DLD1 (cell line): ENCODE results near the gene CNTFR.

ENCODE experiments used
- in situ Hi-C: cut with HindIII; loops from 2 replicates; pipeline ENCODE4 v1.10.0; 2017; ENCODE audit warnings: low sequenced_read_pairs

Gene CNTFR

DNA sequence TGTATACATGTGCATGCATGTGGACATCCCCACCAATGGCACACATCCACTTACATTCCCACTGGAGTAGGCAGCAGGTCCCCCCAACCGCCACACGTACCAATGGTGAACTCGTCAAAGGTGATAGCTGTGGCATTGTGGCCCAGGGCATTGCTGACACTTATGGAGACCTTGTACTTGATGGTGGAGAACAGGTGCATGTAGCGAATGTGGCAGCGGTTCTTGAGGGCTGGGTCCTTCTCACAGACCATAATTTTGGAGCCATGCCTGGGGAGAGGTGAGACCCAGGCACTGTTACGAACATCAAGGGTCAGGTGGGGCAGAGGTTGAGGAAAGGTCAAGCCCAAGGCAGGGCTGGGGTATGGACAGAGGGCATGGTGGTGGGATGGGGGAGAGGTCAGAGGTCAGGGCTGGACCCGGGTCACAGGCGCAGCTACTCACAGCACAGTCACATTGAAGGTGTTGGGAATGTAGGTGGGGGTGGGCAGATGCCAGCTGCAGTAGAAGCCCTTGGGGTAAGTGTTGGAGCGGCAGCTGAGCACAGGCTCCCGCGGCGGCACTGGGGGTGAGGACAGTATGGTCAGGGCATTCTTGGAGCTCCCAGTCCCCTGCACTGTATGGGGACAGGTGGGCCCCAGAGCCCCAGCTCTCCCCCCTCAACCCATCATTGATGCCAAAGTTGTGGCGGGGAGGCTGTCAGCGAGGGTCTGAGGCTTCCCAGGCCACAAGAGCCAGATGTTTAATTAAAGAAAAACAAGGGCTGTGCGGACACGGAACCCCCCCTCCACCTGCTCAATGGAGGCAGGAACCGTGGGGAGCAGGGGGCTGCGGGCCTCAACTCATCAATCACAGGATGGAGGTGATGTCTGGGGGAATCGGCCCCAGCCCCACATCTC is 31.9 kb downstream of the CNTFR start:
- in situ Hi-C loops: no loop called here

DNA sequence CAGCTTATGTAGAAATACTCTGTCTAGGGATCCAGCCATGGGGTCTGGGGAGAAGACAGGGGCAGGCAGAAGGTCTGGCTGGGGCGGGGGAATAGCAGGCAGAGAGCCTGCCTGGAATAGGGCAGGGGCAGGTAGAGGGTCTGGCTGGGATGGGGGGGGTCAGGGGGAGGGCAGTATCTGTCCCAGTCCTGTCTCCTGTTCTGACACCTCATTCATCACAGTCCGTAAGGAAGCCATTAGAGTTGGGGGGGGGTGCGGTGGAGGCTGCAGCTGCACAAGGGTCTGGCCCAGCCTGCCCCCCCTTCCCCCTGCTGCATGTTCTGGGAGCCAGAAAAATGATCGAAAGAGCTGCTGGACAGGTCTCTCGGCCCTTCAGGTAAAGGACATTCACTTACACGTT is 32.6 kb downstream of the CNTFR start:
- in situ Hi-C loops: no loop called here

DNA sequence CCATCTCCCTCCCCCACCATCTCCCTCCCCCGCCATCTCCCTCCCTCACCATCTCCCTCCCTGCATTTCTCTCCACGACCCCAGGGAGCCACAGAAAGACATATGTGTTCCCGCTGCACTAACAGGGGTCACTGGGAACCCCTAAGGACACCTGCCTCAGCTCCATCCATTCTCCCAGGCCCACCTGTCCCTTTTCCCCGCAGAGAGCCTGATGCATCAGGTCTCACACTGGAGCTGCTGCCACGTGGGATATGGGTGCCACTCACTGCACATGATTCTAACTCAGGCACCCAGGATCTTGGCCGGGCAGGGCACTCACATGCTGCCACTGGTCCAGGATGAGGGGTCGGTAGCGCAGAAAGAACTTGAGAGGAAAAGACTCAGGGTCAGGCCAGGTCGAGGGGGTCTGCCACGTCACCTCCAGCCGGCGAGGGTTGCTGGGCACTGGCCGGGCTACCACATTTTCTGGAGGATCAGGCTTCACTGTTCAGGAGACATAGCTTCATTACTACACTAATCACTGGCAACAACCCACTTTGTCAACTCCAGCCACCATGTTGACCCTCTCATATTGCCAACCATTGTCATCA is 33.5 kb downstream of the CNTFR start:
- in situ Hi-C loops: no loop called here

DNA sequence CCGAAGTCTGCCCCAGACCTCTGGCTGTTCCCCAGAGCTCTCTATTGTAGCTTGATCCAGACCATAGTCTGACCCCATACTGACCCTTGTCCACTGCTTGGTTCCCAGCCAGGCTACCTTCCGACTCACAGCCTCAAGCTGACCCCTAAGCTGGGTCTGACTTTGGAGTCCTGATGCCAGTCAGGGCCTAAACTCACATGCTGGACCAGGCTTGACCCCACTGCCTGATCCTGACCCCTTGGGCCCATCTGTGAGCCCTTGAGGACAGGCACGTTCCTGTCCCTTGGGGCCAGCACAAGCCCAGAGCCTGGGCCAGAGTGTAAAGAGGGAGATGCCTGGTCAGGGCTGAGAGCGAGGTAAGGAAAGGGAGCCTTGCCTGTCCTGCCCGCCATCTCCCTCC is 34.0 kb downstream of the CNTFR start:
- in situ Hi-C loops: no loop called here

DNA sequence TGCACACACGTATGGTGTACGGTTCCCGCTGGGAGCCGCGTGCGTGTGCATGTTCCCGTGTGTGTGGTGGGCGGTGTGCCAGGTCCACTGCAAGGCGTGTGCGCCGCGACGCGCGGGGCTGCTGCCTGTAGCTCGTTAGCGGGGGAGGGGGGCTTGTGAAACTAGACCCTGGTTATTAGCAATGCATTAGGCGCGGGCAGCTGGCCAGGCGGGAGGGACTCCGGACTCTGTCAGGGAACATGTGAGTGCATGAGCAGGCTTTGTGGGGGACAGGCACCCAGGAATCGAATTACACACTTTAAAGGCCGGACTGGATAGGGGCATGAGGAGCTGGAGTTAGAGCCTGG is 34.5 kb downstream of the CNTFR start:
- in situ Hi-C loops: no loop called here

DNA sequence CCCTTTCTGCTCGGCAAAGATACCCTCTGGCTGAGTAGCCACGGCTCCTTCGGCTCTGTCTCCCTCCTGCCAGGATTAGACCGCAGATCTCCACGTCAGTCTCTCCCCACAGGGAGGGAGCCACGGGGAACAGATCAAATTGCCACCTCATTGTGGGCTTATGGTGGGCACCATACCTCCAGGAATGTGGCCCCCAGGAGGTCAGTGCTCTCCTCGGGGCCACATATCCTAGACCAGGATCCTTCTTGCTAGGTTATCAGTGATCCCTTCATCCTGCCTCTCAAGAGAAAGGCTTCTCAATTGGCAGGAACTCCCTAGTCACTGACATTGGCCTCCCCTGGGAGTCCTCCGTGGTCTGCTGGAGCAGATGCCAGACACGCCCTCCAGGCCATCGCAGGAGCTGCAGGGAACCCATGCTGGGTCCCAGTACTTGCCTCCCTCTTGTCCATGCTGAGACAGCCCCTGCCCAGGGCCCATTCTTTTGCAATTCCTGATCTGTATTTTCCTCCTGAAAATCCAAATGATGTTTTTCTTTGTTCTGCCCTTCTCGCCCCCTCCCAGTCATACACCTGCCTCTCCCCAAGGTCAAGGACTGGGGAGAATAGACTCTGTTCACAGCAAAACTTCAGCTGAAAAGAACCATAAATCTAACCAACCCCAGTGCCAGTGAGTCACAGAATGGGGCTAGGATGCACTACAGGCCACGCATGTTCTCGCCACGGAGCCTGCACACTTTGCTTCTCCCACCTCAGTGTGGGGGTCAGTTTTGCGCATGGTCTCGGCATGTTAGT is 35.1 kb downstream of the CNTFR start:
- in situ Hi-C loops: no loop called here

DNA sequence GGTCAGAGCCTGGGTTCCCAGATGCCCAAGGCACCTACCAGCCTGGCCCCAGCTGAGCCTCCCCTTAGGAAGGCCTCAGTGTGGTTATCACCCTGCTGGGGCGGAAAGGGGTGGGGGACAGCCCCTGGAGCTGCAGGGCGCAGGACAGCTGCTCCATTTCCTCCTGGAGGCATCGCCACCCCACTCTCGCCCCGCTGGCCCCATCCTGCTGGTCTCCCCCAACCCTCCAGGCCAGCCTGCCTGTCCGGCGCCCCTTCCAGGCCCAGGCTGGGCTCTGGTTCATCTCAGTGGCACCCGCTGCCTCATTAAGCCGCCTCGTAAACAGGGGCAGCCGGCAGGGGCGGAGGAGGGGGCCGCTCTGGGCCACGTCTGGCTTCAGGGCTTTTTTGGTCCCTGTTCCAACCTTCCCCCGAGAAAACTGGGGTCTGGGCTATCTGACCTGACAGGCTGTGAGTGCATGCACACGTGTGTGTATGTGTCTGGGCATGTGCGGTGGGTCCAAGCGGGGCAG is 36.0 kb downstream of the CNTFR start:
- in situ Hi-C loops: no loop called here

DNA sequence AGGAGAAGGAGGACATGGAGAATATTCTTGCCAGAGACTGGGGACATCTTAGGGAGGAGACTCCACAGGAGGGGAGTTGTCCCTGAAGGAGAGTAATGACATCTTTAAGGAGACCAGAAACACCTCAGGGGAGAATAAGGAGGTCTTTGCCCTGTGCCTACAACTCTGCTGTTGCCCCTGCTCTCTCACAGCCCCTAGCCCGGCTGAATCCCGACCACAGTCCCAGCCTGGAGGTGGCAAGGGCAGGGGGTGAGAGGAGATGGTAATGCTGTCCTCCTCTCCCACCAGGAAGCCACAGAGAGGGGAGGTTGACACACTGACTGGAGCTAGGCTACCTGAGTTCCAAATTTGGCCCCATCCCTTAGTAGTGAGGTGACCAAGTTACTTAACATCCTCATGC is 36.5 kb downstream of the CNTFR start:
- in situ Hi-C loops: no loop called here

DNA sequence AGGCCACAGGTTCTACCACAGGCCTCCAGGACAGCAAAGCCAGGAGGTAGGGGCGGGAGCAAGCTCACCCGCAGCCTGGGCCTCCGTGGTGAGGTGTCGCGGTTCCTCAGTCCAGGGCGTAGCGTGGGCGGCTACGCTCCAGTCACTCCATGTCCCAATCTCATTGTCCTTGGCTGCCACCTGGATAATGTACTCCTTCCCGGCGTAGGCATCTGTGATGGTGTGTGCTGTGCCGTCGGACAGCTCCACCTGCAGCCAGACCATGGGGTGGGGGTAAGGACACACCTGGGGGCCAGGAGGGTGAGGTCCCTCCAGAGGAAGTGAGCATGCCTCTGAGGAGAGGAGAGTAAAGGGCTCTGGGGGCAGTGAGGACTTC is 36.9 kb downstream of the CNTFR start:
- in situ Hi-C loops: no loop called here

DNA sequence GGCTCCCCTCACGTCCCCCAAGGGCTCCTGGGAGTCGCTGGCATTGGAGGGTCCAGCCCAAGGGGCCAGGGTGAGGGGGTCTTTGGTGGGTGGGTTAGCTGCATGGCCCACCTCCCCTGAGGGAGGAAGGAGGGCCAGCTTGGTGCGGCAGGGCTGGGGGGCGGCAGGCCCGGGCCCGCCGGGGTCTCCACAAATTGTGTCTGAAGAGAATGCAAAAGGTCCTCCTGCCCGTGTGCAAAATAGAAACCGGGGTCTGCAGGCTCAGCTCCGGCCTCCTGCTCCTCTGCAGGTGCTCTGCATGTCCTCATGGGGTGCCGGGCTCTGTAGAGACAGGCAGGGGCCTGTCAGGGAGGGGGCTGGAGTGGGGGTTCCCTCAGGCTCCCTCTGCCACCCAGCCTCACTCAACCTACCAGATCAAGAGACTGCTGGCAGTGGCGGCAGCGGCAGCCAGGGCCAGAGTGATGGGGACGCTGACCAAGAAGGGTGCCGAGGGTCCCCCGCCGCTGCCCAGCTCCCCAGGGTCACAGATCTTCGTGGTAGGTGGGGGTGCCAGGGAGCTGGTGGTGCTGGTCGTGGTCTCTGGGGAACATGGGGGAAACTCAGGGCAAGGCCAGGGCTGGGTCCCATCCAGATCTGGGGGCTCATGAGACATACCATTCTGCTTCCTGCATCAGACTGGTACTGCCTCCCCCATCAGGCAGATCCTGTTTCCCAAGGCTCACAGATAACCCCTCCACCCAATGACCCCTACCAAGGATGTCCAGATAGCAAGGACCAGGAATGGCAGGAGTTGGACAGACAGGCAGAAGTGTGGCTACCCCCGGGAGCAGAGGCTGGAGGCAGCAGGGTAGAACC is 37.5 kb downstream of the CNTFR start:
- in situ Hi-C loops: no loop called here

DNA sequence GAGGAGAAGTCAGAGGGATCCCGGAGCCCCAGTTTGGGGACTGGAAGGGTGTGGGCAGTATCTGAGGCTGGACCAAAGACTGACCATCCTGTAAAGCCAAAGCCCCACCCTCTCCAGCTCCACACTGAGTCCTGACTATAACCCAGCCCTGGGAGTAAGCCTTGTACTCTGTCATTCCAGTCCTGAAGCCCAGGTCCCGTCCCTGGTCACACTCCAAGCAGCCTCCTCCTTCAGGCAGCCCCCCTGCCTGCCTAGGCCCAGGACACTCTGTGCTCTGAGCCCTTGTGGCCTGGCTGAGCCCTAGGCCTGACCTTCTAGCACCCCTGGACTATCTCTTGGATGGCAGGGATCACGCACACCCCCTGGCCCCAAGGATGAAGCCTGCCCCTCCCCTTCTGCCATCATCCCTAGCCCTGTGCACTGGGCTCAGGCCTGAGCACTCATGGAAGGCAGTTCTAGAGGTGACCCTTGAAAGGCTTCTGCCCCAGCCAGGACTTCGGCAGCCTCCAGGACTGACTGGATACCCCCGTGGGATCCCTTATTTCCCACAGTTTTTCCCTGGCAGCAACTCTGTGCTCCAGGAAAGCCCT is 38.7 kb downstream of the CNTFR start:
- in situ Hi-C loops: no loop called here

DNA sequence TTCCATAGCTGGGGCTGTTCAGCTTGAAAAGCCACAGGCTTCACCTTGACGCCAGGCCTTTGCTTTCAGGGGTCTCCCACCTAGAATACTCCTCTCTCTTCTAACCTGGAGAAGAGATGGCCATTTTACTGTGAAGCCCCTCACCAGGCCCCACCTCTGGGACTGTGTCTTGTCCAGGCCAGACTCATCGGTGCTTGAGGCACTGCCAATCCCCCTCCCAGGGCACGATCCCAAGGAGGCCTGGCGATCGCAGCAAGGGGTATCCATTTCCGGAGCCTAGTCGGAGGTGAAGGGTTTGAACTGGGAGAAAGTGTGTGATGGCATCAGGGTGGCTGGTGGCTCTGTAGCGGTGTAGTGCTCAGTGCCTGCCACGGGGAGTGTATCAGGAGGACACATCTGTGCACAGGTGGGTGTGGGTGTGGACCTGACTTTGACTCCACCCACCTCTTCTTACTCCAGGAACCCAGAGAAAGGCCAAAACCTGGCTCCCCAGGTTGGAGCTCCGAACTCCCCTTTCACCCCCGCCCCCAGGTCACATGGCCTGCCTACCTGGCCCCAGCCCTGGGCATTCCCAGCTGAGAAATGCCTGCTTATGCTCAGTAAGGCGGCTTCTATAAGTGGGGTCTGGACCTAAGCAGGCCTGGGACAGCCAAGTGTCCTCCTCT is 39.4 kb downstream of the CNTFR start:
- in situ Hi-C loops: no loop called here

DNA sequence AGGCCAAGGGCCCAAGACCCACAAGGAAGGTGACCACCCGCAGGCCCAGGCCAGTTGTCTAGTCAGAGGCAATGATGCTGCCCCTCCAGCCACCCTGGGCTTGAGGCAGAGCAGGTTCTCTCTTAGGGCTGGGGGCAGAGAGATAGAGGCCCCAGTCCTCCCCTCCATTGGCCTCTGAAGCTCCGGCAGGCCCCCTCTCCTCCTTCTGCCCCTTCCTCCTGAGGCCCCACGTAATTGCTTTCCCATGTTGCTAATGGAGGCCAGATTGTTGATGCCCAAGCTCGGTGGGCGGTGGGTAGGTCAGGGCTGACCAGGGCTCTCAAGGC is 40.2 kb downstream of the CNTFR start:
- in situ Hi-C loops: no loop called here

DNA sequence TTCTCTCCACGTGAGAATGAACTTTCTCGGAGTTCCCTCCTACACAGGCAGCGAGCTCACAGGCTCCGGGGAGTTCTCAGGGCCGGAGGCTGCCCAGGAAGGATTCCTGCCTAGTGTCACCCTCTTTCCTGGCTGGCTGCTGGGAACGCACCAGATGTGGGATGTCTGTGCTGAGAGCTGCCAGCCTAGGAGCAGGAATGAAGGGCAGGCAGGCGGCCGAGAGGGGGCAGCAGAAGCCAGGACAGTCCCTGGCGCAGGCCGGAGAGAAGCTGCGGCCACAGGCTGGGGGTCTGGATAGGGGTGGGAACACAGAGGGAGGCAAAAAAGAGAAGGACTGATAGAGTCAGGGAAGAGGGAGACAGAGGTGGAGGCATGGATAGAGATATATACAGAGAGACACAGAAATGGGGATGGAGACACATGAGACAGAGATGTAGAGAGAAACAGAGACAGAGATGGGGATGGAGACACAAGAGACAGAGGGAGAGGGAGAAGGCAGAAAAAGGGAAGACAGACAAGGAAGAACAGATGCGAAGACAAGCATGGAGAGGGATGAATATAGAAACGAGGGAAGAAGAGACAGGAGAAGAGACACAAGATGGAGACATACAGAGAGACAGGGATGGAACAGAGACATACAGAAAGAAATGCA is 41.4 kb downstream of the CNTFR start:
- in situ Hi-C loops: no loop called here

DNA sequence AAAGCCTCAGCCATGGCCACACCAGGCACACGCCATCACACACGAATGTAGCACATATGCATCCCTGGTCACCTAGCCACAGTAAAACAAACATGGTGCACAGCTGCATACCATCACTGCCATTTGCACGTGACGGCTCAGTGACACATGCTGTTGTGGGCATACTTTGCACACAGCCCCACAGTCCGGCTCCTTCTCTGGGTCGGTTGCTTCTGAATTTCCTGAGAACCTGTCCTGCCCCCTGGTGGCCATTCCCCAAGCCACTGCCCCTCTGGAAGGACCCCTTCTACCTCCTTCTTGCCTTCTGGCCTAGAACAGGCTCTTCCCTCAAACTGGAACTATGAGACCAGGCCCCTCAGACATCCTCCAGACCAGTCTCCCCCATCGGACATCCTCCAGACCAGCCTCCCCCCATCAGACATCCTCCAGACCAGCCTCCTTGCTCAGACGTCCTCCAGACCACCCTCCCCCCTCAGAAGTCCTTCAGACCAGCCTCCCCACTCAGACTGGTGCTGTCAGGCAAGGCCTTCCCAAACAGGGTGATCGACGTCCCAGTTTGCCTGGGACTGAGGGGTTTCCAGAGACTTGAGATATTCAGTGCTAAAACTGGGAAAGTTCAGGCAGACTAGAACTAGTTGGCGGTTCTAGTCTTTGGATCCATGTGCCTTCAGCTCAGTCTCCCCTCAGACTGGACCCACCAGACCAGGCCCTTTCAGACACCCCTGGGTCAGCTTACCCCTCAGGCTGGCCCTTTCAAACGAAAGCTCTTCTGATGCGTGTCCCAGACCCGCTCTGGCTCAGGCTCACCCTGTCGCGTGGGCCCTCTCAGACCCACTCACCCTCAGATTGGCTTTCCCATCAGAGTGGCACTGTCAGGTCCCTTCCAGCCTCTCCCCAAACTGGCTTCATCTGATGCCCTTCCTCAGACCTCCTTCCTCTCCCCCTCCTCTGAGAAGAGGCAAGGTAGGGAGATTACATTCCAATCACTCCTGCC is 42.4 kb downstream of the CNTFR start:
- in situ Hi-C loops: no loop called here

DNA sequence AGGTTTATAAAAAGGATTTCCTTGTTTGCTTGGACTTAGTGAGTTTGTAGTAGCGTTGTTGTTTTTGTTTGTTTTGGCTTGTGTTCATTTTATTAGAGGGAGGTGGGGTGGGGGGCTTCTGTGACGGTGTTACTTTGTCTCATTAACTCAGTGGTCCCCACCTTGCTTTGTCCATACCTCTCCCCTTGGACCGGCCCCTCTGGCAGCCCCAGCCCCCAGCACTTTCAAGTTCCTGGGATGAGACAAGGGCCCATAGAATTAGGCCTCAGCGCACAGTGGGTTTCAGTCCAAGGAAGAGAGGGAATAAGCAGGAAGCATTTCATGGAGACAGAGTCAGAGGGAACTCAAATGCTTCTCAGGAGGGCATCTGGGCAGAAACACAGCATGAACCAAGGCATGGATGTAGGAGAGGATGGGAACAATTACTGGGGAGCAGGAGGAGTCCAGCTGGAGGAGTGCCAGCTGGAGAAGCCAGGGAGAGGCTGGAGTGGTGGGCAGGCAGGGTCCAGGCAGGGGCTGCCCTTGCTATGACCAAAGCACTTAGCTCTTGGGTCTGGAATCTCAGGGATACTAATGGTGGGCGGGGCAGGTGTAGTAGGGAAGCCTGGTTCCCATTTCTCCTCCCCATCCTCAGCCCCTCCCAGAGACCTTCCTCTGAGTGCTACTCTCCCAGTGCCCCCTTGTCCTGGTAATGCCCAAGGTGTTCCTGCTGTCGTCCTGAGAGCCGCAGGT is 43.3 kb downstream of the CNTFR start:
- in situ Hi-C loops: no loop called here

DNA sequence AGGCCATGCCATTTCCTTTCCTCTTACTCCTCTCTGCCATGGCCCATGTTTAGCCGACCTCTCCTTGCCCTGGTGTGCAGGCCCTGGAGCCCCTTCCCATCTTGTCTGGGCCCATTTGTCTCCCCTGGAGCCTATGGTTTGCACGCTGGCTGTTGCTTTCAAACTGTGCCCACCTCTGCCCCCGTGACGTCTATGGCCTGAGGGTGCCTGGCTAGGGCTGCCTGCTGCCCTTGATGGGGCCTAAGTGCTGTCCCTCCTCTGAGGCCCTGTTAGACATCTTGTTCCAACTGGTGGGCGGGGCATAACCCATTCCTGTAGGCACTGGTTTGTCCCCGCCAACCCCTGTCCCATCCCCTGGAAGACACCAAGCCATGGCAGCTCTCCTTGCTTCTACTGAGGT is 44.0 kb downstream of the CNTFR start:
- in situ Hi-C loops: no loop called here

DNA sequence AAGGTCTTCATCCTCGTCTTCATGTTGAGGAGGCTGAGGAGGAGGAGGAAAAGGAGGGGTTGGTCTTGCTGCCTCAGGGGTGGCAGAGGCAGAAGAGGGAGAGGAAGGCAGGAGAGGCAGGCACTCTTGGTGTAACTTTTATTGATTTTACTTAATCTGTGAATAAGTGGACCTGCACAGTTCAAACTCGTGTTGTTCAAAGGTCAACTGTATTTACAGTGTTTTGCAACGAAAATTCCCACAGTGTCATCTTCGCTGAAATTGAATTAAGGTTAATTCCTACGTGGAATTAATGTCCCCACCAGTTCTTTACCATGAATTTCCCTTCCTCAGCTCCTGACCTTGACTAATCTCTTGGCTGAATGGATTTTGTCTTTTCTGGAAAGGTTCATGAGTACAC is 45.5 kb downstream of the CNTFR start:
- in situ Hi-C loops: no loop called here
